Right ventricle myocardium superior (tissue), 1 donor: ENCODE results near the gene SPINT1. TPM values are rescaled to one million over a fixed set of nuclear protein-coding genes. Genes with fewer than 3 reads are reported as not detected.

ENCODE experiments used
- ATAC-seq: fragments of 200-7000 bp; cut with Tn5 transposase; one replicate; pipeline ENCODE4 v1.9.1; 2020; ENCODE audit warnings: mild to moderate bottlenecking; ENCODE audit not compliant: poor library complexity
- DNase-seq: peaks from one replicate; pipeline ENCODE4 v3.0.0-alpha.2; 2020
- intact Hi-C: fragments of 100-400 bp; cut with DNase I; formaldehyde crosslinking; loops from one replicate; pipeline ENCODE4 v1.11.2; 2022
- total RNA-seq: library from RNA; stranded (reverse); fragmentation: NEBNext Ultra II Directional; extraction: Animal tissue kit (Norgen Biotek cat#: 25700); gene quantifications from one replicate; pipeline ENCODE4 v1.2.1, GENCODE V29; 2021
- donor health status: DM: no; HTN: yes; CAD: no; lungs with severe emphysema.

Gene SPINT1
- total RNA-seq, 1 donor from 2014 or later, result 0.59 TPM

- intact Hi-C loops, result no loop called here
- DNase-seq (no peak), ATAC-seq (no peak)
Observed at GRCh38 chr15:40826423-40827075, 17.3 kb upstream of the SPINT1 start.

GRCh38 chr15:40828447-40829036, 15.3 kb upstream of the SPINT1 start, which contains the start of gene PPP1R14D:
PPP1R14D (minus strand) TSS chr15:40828708; CDS start chr15:40828641, 67 bp downstream.
- DNase-seq, result no peak
- peak; percentile 43 for ATAC-seq
- intact Hi-C loops, result no loop called here

GRCh38 chr15:40829115-40829514, 14.7 kb upstream of the SPINT1 start:
- ATAC-seq, result no peak
- intact Hi-C loops, result no loop called here
- no peak for DNase-seq

GRCh38 chr15:40830884-40831283, 13.0 kb upstream of the SPINT1 start:
- intact Hi-C loops, result no loop called here
- ATAC-seq (no peak), DNase-seq (no peak)

- ATAC-seq (no peak), DNase-seq (no peak)
- intact Hi-C loops, result no loop called here
Observed at GRCh38 chr15:40831861-40832260, 12.0 kb upstream of the SPINT1 start.

- ATAC-seq (no peak), DNase-seq (no peak)
- intact Hi-C loops, result no loop called here
Observed at GRCh38 chr15:40832903-40833302, 10.9 kb upstream of the SPINT1 start.

- ATAC-seq, result no peak
- intact Hi-C loops, result no loop called here
- DNase-seq, result no peak
Observed at GRCh38 chr15:40836020-40836419, 7.8 kb upstream of the SPINT1 start.

GRCh38 chr15:40838756-40839155, 5.1 kb upstream of the SPINT1 start:
- intact Hi-C loops, result no loop called here
- DNase-seq (no peak), ATAC-seq (no peak)

- no peak for ATAC-seq
- intact Hi-C loops, result no loop called here
- DNase-seq, result no peak
Observed at GRCh38 chr15:40841741-40842140, 2.1 kb upstream of the SPINT1 start.

GRCh38 chr15:40843261-40843884, 475 bp upstream of the SPINT1 start:
- ATAC-seq, result no peak
- intact Hi-C loops, result no loop called here
- no peak for DNase-seq

- DNase-seq, result peak; percentile 60
- intact Hi-C loops, result no loop called here
- peak; percentile 41 for ATAC-seq
Observed at GRCh38 chr15:40844696-40845030, 815 bp downstream of the SPINT1 start.

- DNase-seq (no peak), ATAC-seq (no peak)
- intact Hi-C loops, result no loop called here
Observed at GRCh38 chr15:40845036-40845435, 1.2 kb downstream of the SPINT1 start.

GRCh38 chr15:40845511-40846284, 1.9 kb downstream of the SPINT1 start:
- no peak for DNase-seq
- intact Hi-C loops, result no loop called here
- ATAC-seq, result no peak

GRCh38 chr15:40846841-40847222, 3.0 kb downstream of the SPINT1 start:
- intact Hi-C loops, result no loop called here
- no peak for DNase-seq
- no peak for ATAC-seq

- DNase-seq (peak; percentile 70), ATAC-seq (peak; percentile 76)
- intact Hi-C loops, result no loop called here
Observed at GRCh38 chr15:40847223-40847961, 3.5 kb downstream of the SPINT1 start.

- DNase-seq (no peak), ATAC-seq (no peak)
- intact Hi-C loops, result loop anchor here (10.0 kb wide), 1 partner anchor 334 kb away; no protein-coding TSS in a partner anchor
Observed at GRCh38 chr15:40850576-40851112, 6.8 kb downstream of the SPINT1 start.

- ATAC-seq (no peak), DNase-seq (no peak)
- intact Hi-C loops, result loop anchor here (10.0 kb wide), 1 partner anchor 332 kb away; no protein-coding TSS in a partner anchor
Observed at GRCh38 chr15:40852529-40852928, 8.7 kb downstream of the SPINT1 start.

- intact Hi-C loops, result loop anchor here (10.0 kb wide), 1 partner anchor 331 kb away; no protein-coding TSS in a partner anchor
- no peak for ATAC-seq
- no peak for DNase-seq
Observed at GRCh38 chr15:40853241-40853890, 9.5 kb downstream of the SPINT1 start.
